Caco-2 (cell line): ENCODE results near the gene MED13L. TPM values are rescaled to one million over a fixed set of nuclear protein-coding genes. Genes with fewer than 3 reads are reported as not detected.

Source experiments
- BruUV-seq: library from RNA; stranded (reverse); fragments of 400-500 nt; replicated peaks from 2 replicates; lab custom pipeline; 2021; lab: Mats Ljungman, UMichigan
- CTCF ChIA-PET: fragments of 300-600 bp; sonication (Branson Sonifier 250); formaldehyde crosslinking; loops from one replicate; lab custom pipeline; 2022; ENCODE audit warnings: antibody characterized with exemption; lab: Charles Lee
- POLR2A ChIA-PET: fragments of 300-600 bp; sonication (Branson Sonifier 250); formaldehyde crosslinking; loops from one replicate; lab custom pipeline; 2022; ENCODE audit warnings: antibody characterized with exemption; lab: Charles Lee
- DNase-seq, 2 experiments: peaks; one replicate each; pipeline versions ENCODE4 v3.0.0 to v3.0.0-alpha.2; 2020 to 2022
- H3K27me3 ChIP-seq: replicated peaks from 2 replicates; pipeline ENCODE4 v1.6.0; 2011; ENCODE audit warnings: low read length; ENCODE audit not compliant: control insufficient read depth, insufficient read depth
- H3K36me3 ChIP-seq: 2 replicates; pipeline ENCODE4 v1.5.1; 2011; ENCODE audit warnings: low read length; ENCODE audit not compliant: control insufficient read depth, insufficient read depth
- H3K4me1 ChIP-seq: fragments of 250-450 bp; sonication (Bioruptor Pico); 2 replicates; pipeline ENCODE4 v1.5.1; 2020; ENCODE audit warnings: mild to moderate bottlenecking
- H3K4me3 ChIP-seq: 2 replicates; pipeline ENCODE4 v1.5.1; 2011; ENCODE audit warnings: low read depth, mild to moderate bottlenecking, control low read depth, low read length
- H3K9me3 ChIP-seq: fragments of 250-450 bp; sonication (Bioruptor Pico); 2 replicates; pipeline ENCODE4 v1.5.1; 2020; ENCODE audit warnings: mild to moderate bottlenecking, moderate library complexity
- H3K27ac Mint-ChIP-seq: one replicate; pipeline ENCODE4 v1.8.0; 2022; ENCODE audit warnings: mixed read lengths; ENCODE audit not compliant: unreplicated experiment
- H3K27me3 Mint-ChIP-seq: one replicate; pipeline ENCODE4 v1.8.0; 2022; ENCODE audit warnings: mixed read lengths; ENCODE audit not compliant: insufficient read depth, unreplicated experiment
- H3K36me3 Mint-ChIP-seq: one replicate; pipeline ENCODE4 v1.8.0; 2022; ENCODE audit warnings: mild to moderate bottlenecking, mixed read lengths; ENCODE audit not compliant: insufficient read depth, unreplicated experiment
- H3K4me1 Mint-ChIP-seq: one replicate; pipeline ENCODE4 v1.8.0; 2022; ENCODE audit warnings: low read depth, mixed read lengths; ENCODE audit not compliant: unreplicated experiment
- H3K4me3 Mint-ChIP-seq: one replicate; pipeline ENCODE4 v1.8.0; 2022; ENCODE audit warnings: mild to moderate bottlenecking, moderate library complexity, mixed read lengths; ENCODE audit not compliant: unreplicated experiment
- H3K9me3 Mint-ChIP-seq: one replicate; pipeline ENCODE4 v1.8.0; 2022; ENCODE audit warnings: mixed read lengths; ENCODE audit not compliant: unreplicated experiment
- CTCF ChIP-seq, 2 experiments: fragments of 200-600 bp in 1 of 2; IDR thresholded peaks; 1 replicate in 1 of 2; 2 replicates in 1 of 2; pipeline versions ENCODE4 v1.5.1 to v1.8.0; 2011 to 2022; ENCODE audit warnings: antibody characterized with exemption in 1 of 2, control low read depth in 1 of 2, inconsistent platforms in 1 of 2, low read depth in 1 of 2, low read length in 1 of 2, mild to moderate bottlenecking in 1 of 2, moderate library complexity in 1 of 2; ENCODE audit not compliant: insufficient read depth in 1 of 2, severe bottlenecking in 1 of 2, unreplicated experiment in 1 of 2
- intact Hi-C: fragments of 100-400 bp; cut with micrococcal nuclease; formaldehyde crosslinking; loops from one replicate; pipeline ENCODE4 v1.10.0; 2022; ENCODE audit not compliant: unreplicated experiment
- total RNA-seq: library from RNA; stranded (reverse); gene quantifications from 2 replicates; pipeline ENCODE4 v1.2.3, GENCODE V29; 2022

The MED13L gene
- total RNA-seq, 1 experiment from 2014 or later, result 160 TPM

- Mint-ChIP-seq H3K4me3 (no peak overlapping the region), H3K4me1 (peaks cover 22% of the 10 kb centered on the region), H3K27me3 (no peaks in the 10 kb centered on the region), H3K27ac (no peak overlapping the region), H3K36me3 (no peaks in the 10 kb centered on the region), H3K9me3 (no peaks in the 10 kb centered on the region)
- ChIA-PET CTCF (no interaction called here), POLR2A (no interaction called here)
- Histone ChIP-seq H3K36me3 (no peaks in the 10 kb centered on the region; the same call in 1 of the 2 replicates), H3K27me3 (no peaks in the 10 kb centered on the region), H3K4me1 (peaks cover 14% of the 10 kb centered on the region), H3K9me3 (no peaks in the 10 kb centered on the region), H3K4me3 (no peak overlapping the region)
- no TSS peak for BruUV-seq
- intact Hi-C loops, result no loop called here
- TF ChIP-seq CTCF (IDR thresholded peaks at IDR 0.05; ENCODE audit: insufficient read depth in 1 of 2, low read depth in 1 of 2, low read length in 1 of 2, severe bottlenecking in 1 of 2, unreplicated experiment in 1 of 2), result no peak
- no peak for DNase-seq
Observed at GRCh38 chr12:116121453-116121871, 156.0 kb downstream of the MED13L start.

DNA sequence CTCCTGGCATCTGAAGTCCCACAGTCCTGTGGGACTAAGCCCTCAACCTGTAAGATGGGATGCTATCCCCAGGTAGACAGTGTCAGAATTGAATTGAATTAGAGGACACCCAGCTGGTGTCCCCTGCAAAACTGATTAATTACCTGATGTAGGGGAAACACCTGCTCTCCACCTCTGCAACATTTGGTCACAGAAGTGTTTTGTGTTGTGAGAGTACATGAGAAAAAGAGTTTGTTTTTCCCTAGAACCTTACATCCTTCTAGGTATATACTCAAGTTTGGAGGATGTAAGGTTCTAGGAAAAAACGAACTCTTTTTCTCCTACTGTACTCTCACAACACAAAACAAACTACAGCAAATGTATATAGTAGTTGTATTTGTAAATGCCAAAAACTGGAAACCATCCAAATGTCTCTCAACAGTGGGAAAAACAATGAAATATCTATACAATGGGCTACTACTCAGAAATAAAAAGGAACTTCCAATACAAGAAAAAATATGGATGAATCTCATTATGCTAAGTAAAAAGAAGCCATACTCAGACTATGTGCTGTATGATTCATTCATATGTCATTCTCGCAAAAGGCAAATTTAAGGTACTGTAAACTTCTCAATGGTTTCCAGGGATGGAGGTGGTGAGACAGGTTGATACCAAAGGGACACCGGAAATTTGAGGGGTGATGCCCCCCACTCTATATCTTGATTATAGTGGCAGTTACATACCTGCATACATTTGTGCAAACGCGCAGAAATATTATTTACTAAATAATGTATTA lies 160.7 kb downstream of the MED13L start:
- H3K4me3 ChIP-seq, result no peak overlapping the region
- intact Hi-C loops, result no loop called here
- Mint-ChIP-seq H3K27me3 (no peaks in the 10 kb centered on the region), H3K27ac (no peak overlapping the region), H3K36me3 (peaks cover 11% of the 10 kb centered on the region), H3K4me3 (no peak overlapping the region), H3K9me3 (no peaks in the 10 kb centered on the region), H3K4me1 (peaks cover 15% of the 10 kb centered on the region)
- H3K36me3 ChIP-seq, result no peaks in the 10 kb centered on the region
- ChIA-PET CTCF (interaction anchor here (0.6 kb wide), 1 partner anchor 20 kb away, joined by 4 read pairs; no protein-coding TSS in a partner anchor), POLR2A (no interaction called here)
- TF ChIP-seq CTCF (IDR thresholded peaks at IDR 0.05; ENCODE audit: insufficient read depth in 1 of 2, low read depth in 1 of 2, low read length in 1 of 2, severe bottlenecking in 1 of 2, unreplicated experiment in 1 of 2), result no peak
- DNase-seq, result no peak
- no TSS peak for BruUV-seq
- peaks cover 6% of the 10 kb centered on the region; the same call in 1 of the 2 replicates for H3K4me1 ChIP-seq
- no peaks in the 10 kb centered on the region for H3K27me3 ChIP-seq
- H3K9me3 ChIP-seq, result no peaks in the 10 kb centered on the region

- ChIA-PET POLR2A (no interaction called here), CTCF (no interaction called here)
- Histone ChIP-seq H3K36me3 (no peaks in the 10 kb centered on the region), H3K9me3 (no peaks in the 10 kb centered on the region), H3K27me3 (no peaks in the 10 kb centered on the region), H3K4me3 (no peak overlapping the region), H3K4me1 (no peaks in the 10 kb centered on the region)
- Mint-ChIP-seq H3K27me3 (no peaks in the 10 kb centered on the region), H3K4me1 (peaks cover 6% of the 10 kb centered on the region), H3K36me3 (peaks cover 28% of the 10 kb centered on the region), H3K9me3 (no peaks in the 10 kb centered on the region), H3K27ac (no peak overlapping the region), H3K4me3 (no peak overlapping the region)
- no TSS peak for BruUV-seq
- intact Hi-C loops, result no loop called here
- TF ChIP-seq CTCF (IDR thresholded peaks at IDR 0.05; ENCODE audit: insufficient read depth in 1 of 2, low read depth in 1 of 2, low read length in 1 of 2, severe bottlenecking in 1 of 2, unreplicated experiment in 1 of 2), result no peak
- DNase-seq, result no peak
Observed at GRCh38 chr12:116113398-116114130, 163.9 kb downstream of the MED13L start.
